HUES64 (cell line): ENCODE measurements around the gene RPH3AL.
"Not testable (repeated sequence)": the region's sequence is repeated elsewhere in the genome, so short reads cannot be mapped to it uniquely, and the experiment has no call there.

Experiments used
- H3K27ac ChIP-seq: 2 replicates; pipeline ENCODE4 v1.7.0; 2013; ENCODE audit warnings: low read depth, low read length, inconsistent platforms
- H3K27me3 ChIP-seq: 2 replicates; pipeline ENCODE4 v1.6.1; 2013; ENCODE audit warnings: mild to moderate bottlenecking, low read length; ENCODE audit not compliant: insufficient read depth
- H3K36me3 ChIP-seq: 2 replicates; pipeline ENCODE4 v1.6.1; 2013; ENCODE audit warnings: mild to moderate bottlenecking, low read length; ENCODE audit not compliant: insufficient read depth
- H3K4me1 ChIP-seq: 2 replicates; pipeline ENCODE4 v1.6.1; 2013; ENCODE audit warnings: mild to moderate bottlenecking, low read length, moderate library complexity; ENCODE audit not compliant: insufficient read depth
- H3K4me3 ChIP-seq: 2 replicates; pipeline ENCODE4 v1.5.1; 2013; ENCODE audit warnings: mild to moderate bottlenecking, low read length, moderate library complexity
- H3K9ac ChIP-seq: 2 replicates; pipeline ENCODE4 v1.6.1; 2013; ENCODE audit warnings: mild to moderate bottlenecking, low read depth, low read length
- H3K9me3 ChIP-seq: 2 replicates; pipeline ENCODE4 v1.6.1; 2013; ENCODE audit warnings: low read depth, low read length; ENCODE audit not compliant: insufficient read depth
- WGBS: fragments of 150-250, 120-280 bp; methylation state at CpG from one replicate; pipeline ENCODE4 v1.1.7; 2013; ENCODE audit warnings: missing lambda C conversion rate; 5-methylcytosine and 5-hydroxymethylcytosine counted together

Gene RPH3AL

GRCh38 chr17:168614-169013 is 184.0 kb downstream of the RPH3AL start:
- H3K4me1 ChIP-seq, H3K9ac ChIP-seq, H3K27ac ChIP-seq, H3K36me3 ChIP-seq, H3K4me3 ChIP-seq, H3K27me3 ChIP-seq, H3K9me3 ChIP-seq: not testable (repeated sequence)
- 97% methylated on average over 8 of the region's 11 CpGs for WGBS

GRCh38 chr17:165939-166338 is 186.7 kb downstream of the RPH3AL start:
- Histone ChIP-seq H3K36me3 (no peaks in the 10 kb centered on the region), H3K27me3 (no peaks in the 10 kb centered on the region), H3K27ac (no peak overlapping the region), H3K9ac (no peak overlapping the region), H3K9me3 (no peaks in the 10 kb centered on the region), H3K4me1 (no peaks in the 10 kb centered on the region), H3K4me3 (no peak overlapping the region)
- WGBS = 91% methylated on average over 14 of the region's 14 CpGs

DNA sequence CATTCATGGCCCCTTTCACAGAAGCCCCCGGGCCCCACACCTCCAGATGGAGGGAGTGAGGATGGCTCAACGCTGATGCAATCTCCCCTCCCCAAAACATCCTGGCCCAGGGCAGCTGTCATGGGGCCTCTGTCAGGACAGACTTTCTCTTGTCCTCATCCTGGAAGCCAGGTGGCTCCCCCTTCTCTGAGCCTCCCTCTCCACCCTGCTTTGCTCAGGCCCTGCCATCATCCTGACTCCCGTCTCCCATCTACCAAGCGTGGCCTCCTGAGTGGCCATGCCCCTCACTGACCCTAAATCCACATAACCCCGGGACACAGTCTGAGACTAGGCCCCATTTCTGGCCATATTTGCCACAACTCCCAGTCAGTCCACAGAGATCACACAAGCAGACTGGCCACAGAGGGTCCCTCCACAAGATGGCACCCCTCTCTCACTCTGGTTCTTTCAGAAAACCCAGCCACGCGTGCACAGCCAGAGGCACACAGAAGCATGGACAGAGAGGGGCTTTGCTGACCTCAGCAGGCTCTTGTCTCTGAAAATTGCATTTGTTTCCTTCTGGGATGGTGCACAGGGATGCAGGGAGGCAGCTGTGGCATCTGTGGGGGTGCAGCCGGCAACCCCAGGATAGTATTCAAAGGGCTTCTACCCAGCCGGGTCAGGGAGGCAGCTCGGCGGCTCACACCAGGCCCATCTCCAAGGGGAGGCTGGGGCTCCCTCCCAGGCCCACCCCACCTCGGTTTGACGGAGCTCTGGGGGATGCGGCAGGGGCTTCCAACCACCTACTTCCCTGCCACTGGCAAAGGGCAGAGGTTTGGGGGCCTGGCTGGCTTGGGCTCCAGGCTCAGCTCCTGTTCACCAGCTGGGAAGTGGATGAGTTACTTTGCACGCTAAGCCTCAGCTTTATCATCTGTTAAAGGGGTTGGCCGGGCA is 188.0 kb downstream of the RPH3AL start:
- Histone ChIP-seq H3K9me3 (no peaks in the 10 kb centered on the region), H3K36me3 (no peaks in the 10 kb centered on the region), H3K27ac (no peak overlapping the region), H3K9ac (no peak overlapping the region), H3K27me3 (no peaks in the 10 kb centered on the region), H3K4me1 (no peaks in the 10 kb centered on the region), H3K4me3 (no peak overlapping the region)
- WGBS = 79% methylated on average over 16 of the region's 16 CpGs

- Histone ChIP-seq H3K27ac (no peak overlapping the region), H3K4me1 (no peaks in the 10 kb centered on the region)
Observed at GRCh38 chr17:163514-164098, 189.0 kb downstream of the RPH3AL start.

DNA sequence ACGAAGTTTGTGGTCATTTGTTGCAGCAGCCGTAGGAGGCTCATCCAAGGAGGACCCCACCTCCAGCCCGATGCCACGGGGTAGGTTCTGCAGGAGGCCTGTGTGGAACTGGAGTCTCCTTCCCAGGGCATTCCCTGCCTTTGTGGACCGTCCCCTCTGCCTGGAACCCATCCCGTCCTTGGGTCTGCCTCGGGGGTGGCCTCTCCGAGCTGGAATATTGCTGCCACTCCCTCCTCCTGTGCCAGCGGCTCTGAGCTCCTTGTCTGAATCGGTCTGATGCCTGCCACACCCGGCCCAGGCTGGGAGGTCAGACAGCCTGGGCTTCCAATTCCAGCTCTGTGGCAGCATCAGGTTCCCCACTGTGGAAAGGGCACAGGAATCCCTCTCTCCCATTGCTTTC is 189.9 kb downstream of the RPH3AL start:
- Histone ChIP-seq H3K4me3 (no peak overlapping the region), H3K27me3 (no peaks in the 10 kb centered on the region), H3K9me3 (no peaks in the 10 kb centered on the region), H3K36me3 (no peaks in the 10 kb centered on the region), H3K4me1 (no peaks in the 10 kb centered on the region), H3K27ac (no peak overlapping the region), H3K9ac (no peak overlapping the region)
- 89% methylated on average over 11 of the region's 11 CpGs for WGBS

More at GRCh38 chr17:163514-164098, 189.0 kb downstream of the RPH3AL start:
- WGBS = 91% methylated on average over 11 of the region's 11 CpGs
- H3K9ac ChIP-seq = no peak overlapping the region
- H3K36me3 ChIP-seq = no peaks in the 10 kb centered on the region
- no peaks in the 10 kb centered on the region for H3K27me3 ChIP-seq
- no peaks in the 10 kb centered on the region for H3K9me3 ChIP-seq
- no peak overlapping the region for H3K4me3 ChIP-seq
